Iris pigment epithelial cell (primary cell): ENCODE data around the gene EFS.
"Not testable (repeated sequence)": the region's sequence is repeated elsewhere in the genome, so short reads cannot be mapped to it uniquely, and the experiment has no call there.

Source experiments
- DNase-seq: peaks from one replicate; pipeline ENCODE4 v3.0.0-alpha.2; 2011; ENCODE audit warnings: low read depth

Gene EFS

GRCh38 chr14:23399136-23399535 is 34.2 kb upstream of the EFS start:
- DNase-seq, result no peak

- no peak for DNase-seq
Measured at GRCh38 chr14:23398348-23398747, 33.4 kb upstream of the EFS start.

DNA sequence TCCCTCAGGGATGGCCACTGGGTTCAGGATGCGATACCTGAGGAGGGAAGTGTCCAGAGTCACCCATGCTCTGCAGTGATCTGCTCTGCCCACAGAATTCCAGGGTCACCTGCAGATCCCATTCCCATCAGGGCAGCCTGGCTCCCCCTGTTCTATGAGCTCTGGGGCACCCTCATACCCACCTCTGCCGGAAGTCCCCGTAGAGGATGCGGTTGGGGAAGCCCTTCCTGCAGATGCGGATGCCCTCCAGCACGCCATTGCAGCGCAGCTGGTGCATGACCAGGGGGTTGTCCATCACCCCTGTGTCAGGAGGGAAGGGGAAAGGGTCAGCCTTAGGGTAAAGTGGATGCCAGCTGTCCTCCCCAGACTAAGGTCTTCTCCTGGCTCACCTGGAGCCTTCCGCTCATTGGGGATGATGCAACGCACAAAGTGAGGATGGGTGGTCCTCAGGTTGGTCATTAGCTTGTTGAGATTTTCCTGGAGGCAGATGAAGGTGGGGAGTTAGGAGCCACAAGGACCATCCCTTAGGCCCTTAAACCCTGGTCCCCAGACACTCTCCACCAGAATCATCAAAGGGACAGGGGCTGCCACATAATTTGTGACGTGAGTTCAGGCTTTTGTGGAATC is 31.9 kb upstream of the EFS start:
- no peak for DNase-seq

GRCh38 chr14:23396126-23396525 is 31.2 kb upstream of the EFS start:
- DNase-seq, result no peak

GRCh38 chr14:23392613-23393012 is 27.6 kb upstream of the EFS start:
- DNase-seq, result no peak

DNA sequence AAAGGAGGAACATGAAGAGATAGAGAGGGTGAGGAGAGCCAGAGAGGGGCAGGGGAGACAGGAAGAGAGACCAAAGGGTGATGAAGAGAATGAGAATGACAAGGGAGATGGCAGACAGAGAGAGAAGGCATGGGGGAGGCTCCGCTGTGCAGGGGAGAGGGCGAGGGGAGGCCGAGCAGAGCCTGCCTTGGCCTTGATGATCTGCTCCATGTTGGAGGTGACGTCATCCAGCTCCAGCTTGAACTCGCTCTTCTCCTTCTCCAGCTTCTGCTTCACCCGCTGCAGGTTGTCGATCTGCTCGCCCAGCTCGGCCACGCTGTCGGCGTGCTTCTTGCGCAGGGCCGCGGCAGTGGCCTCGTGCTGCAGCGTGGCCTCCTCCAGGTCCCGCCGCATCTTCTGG is 24.9 kb upstream of the EFS start:
- DNase-seq, result not testable (repeated sequence)

GRCh38 chr14:23389396-23389795 is 24.4 kb upstream of the EFS start:
- no peak for DNase-seq

GRCh38 chr14:23388996-23389395 is 24.0 kb upstream of the EFS start:
- DNase-seq, result no peak

DNA sequence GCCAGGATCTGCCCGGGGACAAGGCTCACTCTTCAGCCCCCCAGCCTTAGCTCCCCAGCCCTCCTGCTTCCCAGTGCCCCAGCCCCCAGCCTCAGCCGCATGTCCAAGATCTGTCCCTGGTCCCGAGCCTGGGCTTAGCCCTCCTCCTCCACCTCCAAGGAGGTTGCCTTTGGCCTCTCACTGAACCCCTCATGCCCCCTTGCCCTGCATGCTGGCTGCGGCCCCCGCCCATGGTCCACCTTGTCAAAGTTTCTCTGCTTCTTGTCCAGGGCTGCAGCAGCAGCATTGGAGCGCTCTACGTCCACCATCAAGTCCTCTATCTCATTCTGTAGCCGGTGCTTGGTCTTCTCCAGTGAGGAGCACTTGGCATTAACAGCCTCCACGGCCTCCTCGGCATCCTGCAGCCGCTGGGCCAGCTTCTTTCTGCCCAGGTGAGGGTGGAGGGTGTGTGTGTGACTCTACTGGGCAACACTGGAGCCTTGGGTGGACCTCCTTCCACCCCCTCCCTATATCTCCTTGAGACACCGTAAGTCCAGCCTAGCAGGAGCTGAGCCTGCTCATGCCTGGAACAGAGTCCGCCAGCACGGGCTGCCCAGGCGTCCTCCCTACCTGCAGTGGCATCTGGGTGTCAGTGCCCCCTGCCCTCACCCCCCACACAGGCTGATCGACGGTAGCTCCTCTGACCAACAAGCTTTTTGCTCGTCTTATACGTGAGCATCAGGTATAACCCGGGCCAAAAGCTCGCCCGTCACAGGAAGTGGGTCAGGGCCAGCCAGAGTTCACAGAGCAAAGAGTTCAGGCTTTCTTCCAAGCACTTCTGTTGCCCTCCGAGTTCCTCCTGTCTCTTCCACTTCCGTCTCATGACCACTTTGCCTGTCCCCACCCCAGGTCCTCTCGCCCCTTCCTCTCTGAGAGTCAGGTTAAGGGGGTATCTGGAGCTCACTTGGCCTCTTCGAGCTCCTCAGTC is 23.2 kb upstream of the EFS start:
- DNase-seq, result no peak

GRCh38 chr14:23386999-23387398 is 22.0 kb upstream of the EFS start:
- DNase-seq, result no peak

GRCh38 chr14:23386266-23386657 is 21.3 kb upstream of the EFS start:
- DNase-seq, result not testable (repeated sequence)

- no peak for DNase-seq
Measured at GRCh38 chr14:23385642-23386265, 20.8 kb upstream of the EFS start.

DNA sequence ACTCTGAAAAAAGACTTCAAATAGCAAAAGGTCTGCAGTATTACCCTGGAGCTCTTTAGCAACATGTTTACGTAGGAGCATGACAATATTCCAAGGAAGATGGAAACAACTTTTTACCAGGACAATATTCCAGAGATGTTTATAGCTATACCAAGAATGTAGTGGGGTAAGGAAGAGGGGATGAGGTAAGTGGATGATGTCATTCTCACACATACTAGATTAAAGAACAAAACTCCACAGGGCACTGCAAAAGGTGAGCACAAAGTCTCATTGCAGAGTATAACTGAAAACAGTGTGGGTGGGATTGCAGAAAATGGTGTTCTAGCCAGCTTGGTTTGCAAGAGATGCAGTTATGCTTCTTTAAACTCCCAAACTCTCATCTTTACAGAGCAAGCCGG is 20.3 kb upstream of the EFS start:
- DNase-seq, result no peak

GRCh38 chr14:23384364-23385080 is 19.6 kb upstream of the EFS start:
- no peak for DNase-seq

GRCh38 chr14:23382731-23383440 is 17.9 kb upstream of the EFS start:
- DNase-seq, result no peak

- no peak for DNase-seq
Measured at GRCh38 chr14:23382276-23382675, 17.3 kb upstream of the EFS start.

- DNase-seq, result no peak
Measured at GRCh38 chr14:23381871-23382270, 16.9 kb upstream of the EFS start.

DNA sequence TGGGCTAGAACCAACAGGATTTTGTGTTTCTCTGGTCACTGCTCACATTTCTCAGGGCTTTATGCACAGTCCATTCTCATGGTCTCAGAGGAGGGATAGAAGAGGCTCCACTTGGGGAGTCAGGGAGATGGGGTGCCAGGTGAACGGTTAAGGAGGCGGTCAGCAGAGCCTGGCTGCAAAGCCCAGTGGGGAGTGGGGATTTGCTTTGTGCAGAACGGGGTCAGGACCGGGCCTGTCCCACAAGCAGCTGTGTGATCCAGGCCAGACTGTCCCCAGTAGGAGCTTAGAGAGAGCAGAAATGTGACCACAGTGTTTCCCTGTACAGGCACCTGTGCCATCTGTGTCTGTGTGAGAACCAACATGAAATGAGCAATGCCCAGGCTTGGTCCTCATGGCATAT is 16.0 kb upstream of the EFS start:
- DNase-seq, result no peak

DNA sequence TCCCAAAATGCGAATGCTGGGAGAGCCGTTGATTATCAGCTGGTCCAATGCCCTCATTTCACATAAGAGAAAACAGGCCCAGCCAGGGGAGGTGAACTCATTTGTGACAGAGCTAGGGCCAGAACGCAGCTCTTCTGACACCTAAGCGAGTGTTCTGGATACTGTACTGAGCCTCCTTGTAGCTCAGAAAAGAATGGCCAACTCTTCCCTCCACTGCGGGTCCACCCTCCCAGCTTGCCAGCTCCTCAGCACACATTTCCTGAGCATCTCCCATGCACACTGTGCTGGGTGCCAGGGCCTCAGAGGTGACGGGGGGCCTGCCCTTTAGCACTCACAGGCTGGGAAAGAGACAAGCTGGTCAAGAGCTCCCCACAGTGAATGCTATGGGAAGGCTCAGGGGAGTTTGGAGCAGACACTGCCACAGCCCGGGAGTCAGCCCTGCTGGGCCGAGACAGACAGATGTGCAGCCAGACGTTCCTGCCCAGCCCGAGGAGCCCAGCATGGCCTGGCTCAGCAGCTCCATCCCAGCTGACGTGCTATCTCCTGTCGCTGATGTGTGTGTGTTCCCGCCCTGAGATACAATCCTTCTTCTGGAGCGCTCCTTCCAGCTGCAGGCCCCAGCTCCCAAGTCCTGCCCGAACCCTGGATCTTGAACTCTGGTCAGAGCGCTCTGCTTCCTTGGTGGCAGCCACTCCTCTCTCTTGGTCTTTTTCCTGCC is 15.4 kb upstream of the EFS start:
- DNase-seq, result no peak

GRCh38 chr14:23379366-23380196 is 14.6 kb upstream of the EFS start:
- DNase-seq, result peak; percentile 23
